Suprapubic skin (tissue), 3 donors: Measurements from ENCODE around the gene PHC3.

Source experiments
- POLR2A ChIP-seq, 2 donors: fragments of 450-650 bp; IDR thresholded peaks; one replicate each; pipeline ENCODE4 v1.6.1; 2017; ENCODE audit warnings: antibody characterized with exemption in 2 of 2, mild to moderate bottlenecking in 2 of 2, moderate library complexity in 2 of 2
- TF ChIP-seq, protein P1 (sequence below), 2 donors: fragments of 200-600 bp in 1 of 2; fragments of 450-650 bp in 1 of 2; sonication (generic) in 1 of 2; IDR thresholded peaks; one replicate each; pipeline ENCODE4 v1.5.1; 2016 to 2019; ENCODE audit warnings: antibody characterized with exemption in 2 of 2, mild to moderate bottlenecking in 1 of 2, moderate library complexity in 1 of 2

DNA sequence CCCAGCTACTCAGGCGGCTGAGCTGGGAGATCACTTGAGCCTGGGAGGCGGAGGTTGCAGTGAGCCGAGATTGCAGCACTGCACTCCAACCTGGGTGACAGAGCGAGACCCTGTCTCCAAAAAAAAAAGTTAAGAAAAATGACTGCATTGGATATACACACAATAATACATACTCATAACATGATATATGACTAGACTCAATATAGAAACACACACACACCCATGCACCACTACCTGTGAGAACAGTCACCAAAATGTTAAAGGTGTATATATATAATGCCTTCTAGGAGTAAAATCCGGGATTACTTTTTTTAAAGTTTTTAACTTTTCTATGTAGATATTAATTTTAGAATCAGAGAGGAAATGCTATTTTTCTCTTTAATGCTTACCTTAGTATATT, 25.9 kb downstream of the PHC3 start:
- TF ChIP-seq, protein P1, sequence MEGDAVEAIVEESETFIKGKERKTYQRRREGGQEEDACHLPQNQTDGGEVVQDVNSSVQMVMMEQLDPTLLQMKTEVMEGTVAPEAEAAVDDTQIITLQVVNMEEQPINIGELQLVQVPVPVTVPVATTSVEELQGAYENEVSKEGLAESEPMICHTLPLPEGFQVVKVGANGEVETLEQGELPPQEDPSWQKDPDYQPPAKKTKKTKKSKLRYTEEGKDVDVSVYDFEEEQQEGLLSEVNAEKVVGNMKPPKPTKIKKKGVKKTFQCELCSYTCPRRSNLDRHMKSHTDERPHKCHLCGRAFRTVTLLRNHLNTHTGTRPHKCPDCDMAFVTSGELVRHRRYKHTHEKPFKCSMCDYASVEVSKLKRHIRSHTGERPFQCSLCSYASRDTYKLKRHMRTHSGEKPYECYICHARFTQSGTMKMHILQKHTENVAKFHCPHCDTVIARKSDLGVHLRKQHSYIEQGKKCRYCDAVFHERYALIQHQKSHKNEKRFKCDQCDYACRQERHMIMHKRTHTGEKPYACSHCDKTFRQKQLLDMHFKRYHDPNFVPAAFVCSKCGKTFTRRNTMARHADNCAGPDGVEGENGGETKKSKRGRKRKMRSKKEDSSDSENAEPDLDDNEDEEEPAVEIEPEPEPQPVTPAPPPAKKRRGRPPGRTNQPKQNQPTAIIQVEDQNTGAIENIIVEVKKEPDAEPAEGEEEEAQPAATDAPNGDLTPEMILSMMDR (IDR thresholded peaks at IDR 0.05), result no peak
- TF ChIP-seq POLR2A (IDR thresholded peaks at IDR 0.05), result no peak
